ENCODE measurements around the gene RTN4R. TPM values are rescaled to one million over a fixed set of nuclear protein-coding genes. Genes with fewer than 3 reads are reported as not detected.

The RTN4R gene
- total and polyA plus RNA-seq, 9 of the 15 experiments (the other 6 are each of a cell fraction or from before 2014, with no cell fraction given): 0.04 to 2.8 (median 1.4) TPM; not detected in 3

DNA sequence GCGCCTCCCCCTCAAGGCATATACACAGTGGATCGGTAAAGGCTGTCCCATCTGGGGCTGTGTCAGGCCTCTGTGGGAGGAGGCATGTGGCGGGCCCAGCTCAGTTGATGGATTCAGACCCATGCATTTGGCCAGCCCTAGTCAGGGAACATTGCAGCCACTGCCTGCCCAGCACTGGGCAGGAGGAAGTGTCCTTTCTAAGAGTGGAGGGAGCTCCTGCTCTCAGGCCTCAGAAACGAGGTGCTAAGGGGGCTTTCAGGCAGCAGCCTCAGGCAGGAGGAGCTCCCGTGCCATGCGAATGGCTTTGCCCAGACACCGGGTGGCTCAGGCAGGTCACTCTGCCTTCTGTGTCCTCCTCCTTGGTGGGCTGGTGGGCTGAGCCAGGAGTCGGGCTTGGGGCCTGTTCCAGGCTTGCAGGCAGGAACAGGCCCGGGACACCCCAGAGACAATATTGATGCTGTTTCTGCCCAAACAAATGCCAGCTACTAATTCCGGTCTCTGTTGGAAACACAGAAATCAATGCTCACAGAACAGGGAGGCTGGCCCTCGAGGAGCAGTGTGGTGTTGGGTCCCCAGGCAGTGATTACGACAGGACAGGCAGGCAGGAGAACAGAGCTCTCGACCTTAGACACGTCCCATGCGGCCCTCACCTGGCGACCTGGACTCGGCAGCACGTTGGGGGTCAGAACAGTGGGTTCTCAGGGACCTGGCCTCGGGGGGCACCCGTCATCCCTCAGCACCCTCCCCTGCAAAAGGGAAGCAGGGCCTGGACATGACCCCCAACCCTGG lies 75.0 kb downstream of the RTN4R start (continued):
- TF ChIP-seq CEBPG (CRISPR knock-in tag; IDR thresholded peaks at IDR 0.05) (peak; percentile 26; the same call in 1 of the 2 replicates), CEBPG (tag; conservative IDR thresholded peaks at IDR 0.05 in 1 of 2, IDR thresholded peaks at IDR 0.05 in 1 of 2) (no peak), ZNF436 (CRISPR knock-in tag; IDR thresholded peaks at IDR 0.05) (no peak), RBM14 (IDR thresholded peaks at IDR 0.05; ENCODE audit: borderline replicate concordance, insufficient read depth, low read depth, low read length) (0 out of 2 replicates have a peak, but pooled peaks have one; percentile 13), ZFP36 (IDR thresholded peaks at IDR 0.05; ENCODE audit: low read depth, low read length, partially characterized antibody) (peak; percentile 3), CREM (IDR thresholded peaks at IDR 0.05; ENCODE audit: low read depth) (0 out of 2 replicates have a peak, but pooled peaks have one; percentile 22), STAT5A (IDR thresholded peaks at IDR 0.05; ENCODE audit: borderline replicate concordance, low read length) (no peak), HIVEP1 (CRISPR knock-in tag; IDR thresholded peaks at IDR 0.05) (no peak), NELFE (IDR thresholded peaks at IDR 0.05; ENCODE audit: insufficient read depth, insufficient read length) (no peak), TSC22D4 (tag; IDR thresholded peaks at IDR 0.05) (no peak), CEBPB (tag; IDR thresholded peaks at IDR 0.05) (peak; percentile 53; the same call in 1 of the 2 replicates), RCOR1 (IDR thresholded peaks at IDR 0.05; ENCODE audit: borderline replicate concordance in 1 of 2, low read depth in 2 of 2, low read length in 2 of 2) (peak in 1 of 2 experiments; percentile 27; a peak in 1 of 4 replicates)
- TF ChIP-seq, protein P1, sequence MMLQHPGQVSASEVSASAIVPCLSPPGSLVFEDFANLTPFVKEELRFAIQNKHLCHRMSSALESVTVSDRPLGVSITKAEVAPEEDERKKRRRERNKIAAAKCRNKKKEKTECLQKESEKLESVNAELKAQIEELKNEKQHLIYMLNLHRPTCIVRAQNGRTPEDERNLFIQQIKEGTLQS (IDR thresholded peaks at IDR 0.05): no peak
- TF ChIP-seq, protein P1 (CRISPR knock-in tag; conservative IDR thresholded peaks at IDR 0.05): no peak
- TF ChIP-seq, protein P2, sequence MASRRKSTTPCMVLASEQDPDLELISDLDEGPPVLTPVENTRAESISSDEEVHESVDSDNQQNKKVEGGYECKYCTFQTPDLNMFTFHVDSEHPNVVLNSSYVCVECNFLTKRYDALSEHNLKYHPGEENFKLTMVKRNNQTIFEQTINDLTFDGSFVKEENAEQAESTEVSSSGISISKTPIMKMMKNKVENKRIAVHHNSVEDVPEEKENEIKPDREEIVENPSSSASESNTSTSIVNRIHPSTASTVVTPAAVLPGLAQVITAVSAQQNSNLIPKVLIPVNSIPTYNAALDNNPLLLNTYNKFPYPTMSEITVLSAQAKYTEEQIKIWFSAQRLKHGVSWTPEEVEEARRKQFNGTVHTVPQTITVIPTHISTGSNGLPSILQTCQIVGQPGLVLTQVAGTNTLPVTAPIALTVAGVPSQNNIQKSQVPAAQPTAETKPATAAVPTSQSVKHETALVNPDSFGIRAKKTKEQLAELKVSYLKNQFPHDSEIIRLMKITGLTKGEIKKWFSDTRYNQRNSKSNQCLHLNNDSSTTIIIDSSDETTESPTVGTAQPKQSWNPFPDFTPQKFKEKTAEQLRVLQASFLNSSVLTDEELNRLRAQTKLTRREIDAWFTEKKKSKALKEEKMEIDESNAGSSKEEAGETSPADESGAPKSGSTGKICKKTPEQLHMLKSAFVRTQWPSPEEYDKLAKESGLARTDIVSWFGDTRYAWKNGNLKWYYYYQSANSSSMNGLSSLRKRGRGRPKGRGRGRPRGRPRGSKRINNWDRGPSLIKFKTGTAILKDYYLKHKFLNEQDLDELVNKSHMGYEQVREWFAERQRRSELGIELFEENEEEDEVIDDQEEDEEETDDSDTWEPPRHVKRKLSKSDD (conservative IDR thresholded peaks at IDR 0.05; ENCODE audit: low read length): 0 out of 2 replicates have a peak, but pooled peaks have one; percentile 13

All from K562 (cell line).